Mammary epithelial cell (primary cell): Measurements from ENCODE around the gene CNTNAP1.

Source experiments
- CTCF ChIP-seq, 2 donors: IDR thresholded peaks in 1 of 2; conservative IDR thresholded peaks in 1 of 2; 2 replicates each; pipeline ENCODE4 v1.5.1; 2011 to 2012; ENCODE audit warnings: inconsistent platforms in 2 of 2, low read length in 2 of 2, mild to moderate bottlenecking in 2 of 2, control low read depth in 1 of 2, low read depth in 1 of 2; ENCODE audit not compliant: insufficient read depth in 1 of 2; ENCODE audit errors: extremely low read depth in 1 of 2
- EZH2 ChIP-seq: IDR thresholded peaks from 2 replicates; pipeline ENCODE4 v1.6.1; 2012; ENCODE audit warnings: low read length, inconsistent platforms, borderline replicate concordance

GRCh38 chr17:42639525-42640113 is 42.7 kb upstream of the CNTNAP1 start:
- TF ChIP-seq CTCF (conservative IDR thresholded peaks at IDR 0.05 in 1 of 2, IDR thresholded peaks at IDR 0.05 in 1 of 2; ENCODE audit: extremely low read depth in 1 of 2, insufficient read depth in 1 of 2, low read depth in 1 of 2, low read length in 2 of 2) (no peak), EZH2 (no peak)
